HG02623 (cell line): ENCODE data around the gene RAB5B.
"Not testable (repeated sequence)": the region's sequence is repeated elsewhere in the genome, so short reads cannot be mapped to it uniquely, and the experiment has no call there.

Experiments
- ATAC-seq: cut with Tn5 transposase; IDR thresholded peaks from one replicate; pipeline ENCODE4 v1.9.1; 2021; ENCODE audit warnings: moderate library complexity; ENCODE audit not compliant: unreplicated experiment

RAB5B gene

DNA sequence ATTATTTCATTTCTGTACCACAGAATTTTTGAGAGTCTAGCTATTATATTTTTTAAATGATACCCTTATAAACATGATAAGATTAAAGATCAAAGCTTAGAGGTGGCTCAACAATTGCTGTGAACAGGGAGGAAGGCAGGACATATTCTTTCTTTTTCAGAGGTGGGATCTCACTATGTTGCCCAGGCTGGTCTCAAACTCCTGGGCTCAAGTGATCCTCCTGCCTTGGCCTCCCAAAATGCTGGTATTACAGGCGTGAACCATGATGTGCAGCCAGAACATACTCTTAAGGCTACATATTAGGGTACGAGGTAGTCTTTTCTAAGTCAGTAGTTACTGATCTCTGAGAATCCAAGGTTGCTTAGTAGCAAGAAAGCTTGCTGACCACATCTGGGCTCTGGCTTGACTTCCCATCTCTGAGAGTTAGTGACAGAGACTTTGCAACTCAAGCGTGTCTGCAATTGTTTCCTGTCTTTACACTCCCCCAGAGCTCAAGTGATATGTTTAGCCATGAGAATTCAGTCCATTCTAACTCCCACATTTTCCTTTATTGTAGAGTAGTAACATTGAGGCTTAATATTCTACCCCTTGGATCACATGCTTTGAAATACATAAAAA lies 8.6 kb downstream of the RAB5B start:
- ATAC-seq: peak; percentile 72

DNA sequence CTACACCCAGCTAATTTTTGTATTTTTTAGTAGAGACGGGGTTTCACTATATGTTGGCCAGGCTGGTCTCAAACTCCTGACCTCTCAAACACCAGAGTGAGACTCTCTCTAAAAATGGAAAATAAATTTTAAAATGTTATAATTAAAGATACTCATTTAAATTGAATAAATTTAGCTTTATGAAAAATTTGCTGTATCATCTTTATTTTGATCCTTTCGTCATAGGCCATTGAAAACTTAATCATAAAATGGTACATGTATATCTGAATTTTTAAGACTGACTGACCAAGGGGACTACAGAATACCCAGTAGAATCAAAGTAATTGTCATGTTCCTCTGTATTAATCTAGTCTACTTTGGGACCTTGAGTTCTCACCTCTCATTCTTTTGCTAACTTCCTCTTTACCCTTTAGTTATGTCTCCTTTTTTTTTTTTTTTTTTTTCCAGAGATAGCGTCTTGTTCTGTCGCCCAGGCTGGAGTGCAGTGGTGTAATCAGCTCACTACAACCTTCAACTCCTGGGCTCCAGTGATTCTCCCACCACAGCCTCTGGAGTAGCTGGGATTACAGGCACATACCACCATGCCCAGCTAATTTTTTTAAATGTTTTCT lies 9.5 kb downstream of the RAB5B start:
- ATAC-seq: no peak

DNA sequence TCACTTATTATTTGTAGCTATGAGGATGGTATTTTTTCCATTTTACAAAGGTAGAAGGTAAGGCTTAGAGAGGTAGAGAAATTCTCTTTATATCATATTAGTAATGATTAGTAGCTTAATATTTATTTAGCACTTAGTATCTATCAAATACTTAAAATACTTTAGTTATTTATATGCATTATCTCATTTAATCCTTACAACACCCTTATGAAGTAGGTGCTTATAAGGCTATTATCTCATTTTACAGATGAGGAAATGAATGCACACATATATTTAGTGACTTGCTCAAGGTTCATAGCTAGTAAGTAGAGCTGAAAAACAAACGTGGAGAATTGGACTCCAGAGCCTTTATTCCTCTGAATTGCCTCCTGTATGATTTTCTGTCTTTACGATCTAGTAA lies 11.0 kb downstream of the RAB5B start:
- no peak for ATAC-seq

DNA sequence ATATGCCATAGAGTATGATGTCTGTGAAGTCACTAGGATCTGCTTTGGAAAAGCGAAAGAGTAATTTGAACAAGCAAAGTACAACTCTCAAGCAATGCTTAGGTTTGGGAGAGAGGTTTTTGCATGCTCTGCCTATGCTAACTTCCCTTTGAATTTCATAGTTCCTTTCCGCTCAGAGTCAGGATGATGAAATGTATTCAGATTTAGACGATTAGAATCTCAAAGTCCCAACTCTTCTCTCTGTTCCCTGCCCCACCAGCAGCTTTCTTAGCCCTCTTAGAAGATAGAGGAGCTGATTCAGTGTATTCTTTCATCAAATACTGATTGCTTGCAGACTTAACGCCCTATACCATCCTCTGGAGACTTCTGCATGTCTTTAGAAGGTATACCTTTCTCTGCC lies 11.5 kb downstream of the RAB5B start:
- ATAC-seq: no peak

DNA sequence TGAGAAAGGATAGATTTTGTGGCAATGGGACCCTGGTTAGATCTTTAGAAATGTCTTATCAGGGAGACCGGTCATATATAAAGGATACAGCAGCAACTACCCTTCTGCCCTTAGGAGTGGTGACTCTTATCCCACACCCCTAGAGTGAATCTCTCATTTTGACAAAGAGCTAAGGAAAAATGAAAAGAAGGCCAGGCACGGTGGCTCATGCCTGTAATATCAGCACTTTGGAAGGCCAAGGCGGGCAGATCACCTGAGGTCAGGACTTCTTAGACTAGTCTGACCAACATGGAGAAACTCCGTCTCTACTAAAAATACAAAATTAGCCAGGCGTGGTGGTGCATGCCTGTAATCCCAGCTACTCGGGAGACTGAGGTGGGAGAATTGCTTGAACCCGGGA lies 12.1 kb downstream of the RAB5B start:
- not testable (repeated sequence) for ATAC-seq

DNA sequence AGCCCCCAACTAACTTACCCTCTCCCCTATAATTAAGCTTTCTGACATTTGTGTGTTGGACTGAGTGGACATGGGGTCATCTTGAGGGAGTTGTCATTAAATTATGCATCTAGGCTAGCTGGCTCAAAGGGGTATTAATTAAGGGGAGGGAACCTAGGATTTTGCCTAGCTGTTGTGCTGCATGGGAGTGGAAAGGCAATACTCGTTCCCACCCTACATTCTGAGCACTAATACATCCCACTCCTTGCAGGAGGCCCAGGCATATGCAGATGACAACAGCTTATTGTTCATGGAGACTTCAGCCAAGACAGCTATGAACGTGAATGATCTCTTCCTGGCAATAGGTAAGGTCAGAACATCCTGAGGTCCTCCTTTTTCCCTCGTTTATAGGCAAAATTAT lies 17.2 kb downstream of the RAB5B start:
- no peak for ATAC-seq

DNA sequence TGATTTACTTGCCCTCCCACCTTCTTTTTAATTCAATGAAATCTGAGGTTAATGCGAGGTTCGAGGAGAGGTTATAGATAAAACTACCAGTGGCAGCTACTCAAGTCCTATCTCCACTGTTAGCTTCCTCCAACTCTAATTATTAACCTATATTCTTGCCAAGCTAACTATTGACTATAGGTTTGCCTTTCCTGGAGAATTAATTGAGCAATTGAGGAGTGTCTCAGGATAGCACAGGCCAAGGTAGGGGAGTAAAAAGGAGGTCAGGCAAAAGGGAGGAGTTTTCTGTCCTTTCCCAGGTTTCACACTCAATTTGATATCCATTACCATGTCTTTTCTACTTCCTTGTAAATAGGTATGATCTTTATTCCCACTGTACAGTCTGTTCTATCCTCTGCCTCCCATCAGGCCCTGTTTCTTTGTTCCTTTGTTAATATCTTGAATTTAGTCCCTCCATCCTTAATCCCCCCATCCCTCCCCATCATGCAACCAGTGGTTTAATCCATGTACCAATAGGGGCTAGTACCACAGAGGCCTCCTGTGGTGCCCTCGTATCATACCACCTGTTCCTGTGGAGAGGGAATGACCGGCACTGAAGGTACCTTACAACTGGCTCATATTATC lies 19.5 kb downstream of the RAB5B start:
- no peak for ATAC-seq

DNA sequence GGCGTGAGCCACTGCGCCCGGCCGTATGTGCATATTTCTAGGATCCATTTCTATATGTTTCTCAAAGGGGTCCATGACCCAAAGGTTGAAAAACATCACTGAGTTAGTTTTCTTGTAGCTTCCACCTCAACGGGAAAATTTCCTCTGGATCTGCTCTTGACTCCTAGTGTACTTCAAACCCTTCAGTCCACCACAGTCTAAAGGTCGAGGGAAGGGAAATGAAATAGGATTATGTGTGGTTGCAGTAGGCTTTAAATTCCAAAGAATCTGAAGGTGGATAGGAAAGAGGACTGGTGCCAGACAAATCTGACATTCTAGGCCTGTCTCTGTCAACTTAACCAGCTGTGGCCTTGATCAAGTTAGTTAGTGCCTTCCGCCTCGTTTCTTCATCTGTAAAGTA lies 21.5 kb downstream of the RAB5B start:
- no peak for ATAC-seq

DNA sequence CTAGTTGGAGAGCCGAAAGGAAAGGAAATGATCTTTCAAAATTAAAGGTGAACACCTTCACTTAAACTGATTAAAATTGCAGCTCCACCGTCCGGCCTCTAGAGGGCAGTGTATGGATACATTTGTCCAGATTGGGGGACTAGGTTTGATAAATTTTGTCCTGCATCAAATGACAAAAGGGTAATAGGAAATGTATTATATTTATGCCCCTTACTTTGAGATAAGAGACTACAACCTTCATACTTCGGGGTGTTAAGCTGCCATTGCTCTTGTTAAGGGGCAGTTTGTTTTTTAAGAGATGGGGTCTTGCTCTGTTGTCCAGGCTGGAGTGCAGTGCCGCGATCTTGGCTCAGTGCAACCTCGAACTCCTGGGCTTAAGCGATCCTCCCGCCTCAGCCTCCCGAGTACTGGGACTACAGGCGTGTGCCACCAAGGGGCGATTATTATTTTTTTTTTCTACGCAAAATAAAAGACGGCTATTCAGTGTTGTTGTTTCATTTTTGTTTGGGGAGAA lies 22.4 kb downstream of the RAB5B start:
- no peak for ATAC-seq

DNA sequence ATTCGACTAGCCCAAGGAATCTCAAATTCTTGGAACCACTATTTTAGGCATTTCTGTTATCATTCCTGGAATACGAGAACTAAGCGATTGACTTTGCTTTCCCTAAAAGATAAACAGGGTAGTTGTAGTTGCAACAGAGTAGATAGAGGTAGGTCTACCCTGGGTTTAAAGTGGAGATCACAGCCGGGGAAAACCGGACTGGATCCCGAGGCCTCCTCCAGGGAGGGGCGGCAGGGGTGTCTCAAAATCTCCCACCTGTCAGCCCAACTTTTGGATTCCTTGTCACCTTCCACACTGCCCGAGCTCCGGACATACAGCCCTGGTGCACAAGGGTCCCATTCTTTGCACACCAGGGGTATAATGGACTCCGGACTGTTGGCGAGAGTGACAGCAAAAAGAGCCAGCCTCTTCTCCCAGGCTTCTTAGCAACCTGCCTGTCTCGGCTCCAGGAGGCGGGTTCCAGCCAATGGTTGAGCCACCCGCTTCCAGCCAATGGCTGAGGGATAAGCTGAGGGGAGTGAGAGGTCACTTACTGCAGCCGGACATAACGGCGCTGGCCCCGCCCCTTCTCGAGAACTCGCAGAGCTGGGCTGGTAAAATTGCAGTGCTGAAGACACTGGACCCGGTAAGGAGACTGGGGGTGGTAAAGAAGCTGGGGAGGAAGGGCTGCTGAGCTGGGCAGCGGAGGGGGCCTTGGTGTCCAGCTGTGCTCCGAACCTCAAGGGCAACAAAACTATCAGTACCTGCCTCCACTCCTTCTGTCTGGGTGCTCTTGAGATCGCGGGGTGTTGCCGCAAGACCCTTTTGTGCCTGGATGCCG lies 23.0 kb downstream of the RAB5B start, which contains the start of gene SUOX:
SUOX (plus strand) TSS at position 562 of the 820 bp plus-strand sequence. CDS start 4,946 bp downstream, outside the sequence.
- ATAC-seq: peak; percentile 99

DNA sequence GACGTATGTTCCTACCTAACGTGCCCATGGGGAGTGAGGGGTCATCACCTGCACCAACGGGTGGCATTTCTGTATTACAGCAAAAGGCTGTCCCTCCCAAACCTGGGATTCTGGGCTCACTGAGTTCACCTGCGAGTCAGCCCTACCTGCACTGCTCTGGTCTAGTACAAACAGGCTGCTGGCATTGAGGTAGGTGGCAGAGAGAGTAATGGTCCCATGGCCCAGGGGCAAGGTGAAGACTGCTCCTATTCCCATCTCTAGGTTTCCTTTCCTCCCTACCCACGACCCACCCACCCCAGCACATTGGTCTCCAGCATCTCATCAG lies 23.6 kb downstream of the RAB5B start:
- ATAC-seq: no peak

DNA sequence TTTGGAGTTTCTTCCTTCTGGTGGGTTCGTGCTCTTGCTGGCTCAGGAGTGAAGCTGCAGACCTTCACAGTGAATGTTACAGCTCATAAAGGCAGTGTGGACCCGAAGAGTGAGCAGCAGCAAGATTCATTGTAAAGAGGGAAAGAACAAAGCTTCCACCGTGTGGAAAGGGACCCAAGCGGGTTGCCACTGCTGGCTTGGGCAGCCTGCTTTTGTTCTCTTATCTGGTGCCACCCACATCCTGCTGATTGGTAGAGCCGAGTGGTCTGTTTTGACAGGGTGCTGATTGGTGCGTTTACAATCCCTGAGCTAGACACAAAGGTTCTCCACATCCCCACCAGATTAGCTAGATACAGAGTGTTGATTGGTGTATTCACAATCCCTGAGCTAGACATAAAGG lies 25.6 kb downstream of the RAB5B start:
- ATAC-seq: not testable (repeated sequence)

DNA sequence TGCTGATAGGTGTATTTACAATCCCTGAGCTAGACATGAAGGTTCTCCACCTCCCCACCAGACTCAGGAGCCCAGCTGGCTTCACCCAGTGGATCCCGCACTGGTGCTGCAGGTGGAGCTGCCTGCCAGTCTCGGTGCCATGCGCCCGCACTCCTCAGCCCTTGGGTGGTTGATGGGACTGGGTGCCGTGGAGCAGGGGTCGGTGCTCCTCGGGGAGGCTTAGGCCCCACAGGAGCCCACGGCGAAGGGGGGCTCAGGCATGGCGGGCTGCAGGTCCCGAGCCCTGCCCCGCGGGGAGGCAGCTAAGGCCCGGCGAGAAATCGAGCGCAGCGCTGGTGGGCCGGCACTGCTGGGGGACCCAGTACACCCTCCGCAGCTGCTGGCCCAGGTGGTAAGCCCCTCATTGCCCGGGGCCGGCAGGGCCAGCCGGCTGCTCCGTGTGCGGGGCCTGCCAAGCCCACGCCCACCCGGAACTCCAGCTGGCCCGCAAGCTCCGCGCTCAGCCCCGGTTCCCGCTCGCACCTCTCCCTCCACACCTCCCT lies 26.2 kb downstream of the RAB5B start:
- not testable (repeated sequence) for ATAC-seq

DNA sequence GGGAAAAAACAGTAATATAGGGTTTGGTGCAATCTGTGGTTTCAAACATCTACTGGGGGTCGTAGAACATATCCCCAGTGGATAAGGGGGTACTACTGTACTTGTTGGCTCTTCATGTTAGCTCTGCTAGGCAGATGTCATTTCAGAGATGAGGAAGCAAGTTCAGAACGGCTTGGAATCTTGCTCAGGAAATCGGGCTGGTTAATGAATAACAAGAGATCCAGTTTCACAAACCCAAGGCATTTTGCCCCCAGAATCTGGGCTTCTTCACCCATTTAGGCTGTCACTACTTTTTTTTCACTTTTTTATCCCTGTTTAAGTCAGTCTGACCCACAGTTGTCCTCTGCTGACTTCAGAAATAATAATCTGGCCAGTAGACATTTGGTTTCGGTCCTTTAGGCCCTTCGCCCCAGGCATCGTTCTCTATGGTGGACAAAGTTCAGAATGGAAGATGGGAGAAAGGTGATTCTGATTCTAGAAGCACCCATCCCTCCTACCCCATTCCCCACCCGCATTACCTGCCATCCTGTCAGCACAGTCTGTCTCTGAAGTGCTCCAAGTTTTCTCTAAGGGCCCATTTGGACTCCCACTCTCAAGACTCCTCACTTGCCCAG lies 27.7 kb downstream of the RAB5B start:
- ATAC-seq: no peak

DNA sequence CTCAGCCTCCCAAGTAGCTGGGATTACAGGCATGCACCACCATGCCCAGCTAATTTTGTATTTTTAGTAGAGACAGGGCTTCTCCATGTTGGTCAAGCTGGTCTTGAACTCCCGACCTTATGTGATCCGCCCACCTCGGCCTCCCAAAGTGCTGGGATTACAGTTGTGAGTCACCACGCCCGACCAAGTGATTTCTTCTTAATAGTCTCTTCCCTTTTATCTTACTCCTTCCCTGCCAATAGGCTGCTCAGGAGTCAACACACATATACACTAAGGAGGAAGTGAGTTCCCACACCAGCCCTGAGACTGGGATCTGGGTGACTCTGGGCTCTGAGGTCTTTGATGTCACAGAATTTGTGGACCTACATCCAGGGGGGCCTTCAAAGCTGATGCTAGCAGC lies 29.5 kb downstream of the RAB5B start:
- ATAC-seq: not testable (repeated sequence)

DNA sequence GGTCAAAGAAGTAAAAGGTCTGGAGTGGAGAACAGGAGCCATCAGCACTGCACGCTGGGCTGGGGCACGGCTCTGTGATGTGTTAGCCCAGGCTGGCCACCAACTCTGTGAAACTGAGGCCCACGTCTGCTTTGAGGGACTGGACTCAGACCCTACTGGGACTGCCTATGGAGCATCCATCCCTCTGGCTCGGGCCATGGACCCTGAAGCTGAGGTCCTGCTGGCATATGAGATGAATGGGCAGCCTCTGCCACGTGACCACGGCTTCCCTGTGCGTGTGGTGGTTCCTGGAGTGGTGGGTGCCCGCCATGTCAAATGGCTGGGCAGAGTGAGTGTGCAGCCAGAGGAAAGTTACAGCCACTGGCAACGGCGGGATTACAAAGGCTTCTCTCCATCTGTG lies 30.3 kb downstream of the RAB5B start:
- no peak for ATAC-seq

DNA sequence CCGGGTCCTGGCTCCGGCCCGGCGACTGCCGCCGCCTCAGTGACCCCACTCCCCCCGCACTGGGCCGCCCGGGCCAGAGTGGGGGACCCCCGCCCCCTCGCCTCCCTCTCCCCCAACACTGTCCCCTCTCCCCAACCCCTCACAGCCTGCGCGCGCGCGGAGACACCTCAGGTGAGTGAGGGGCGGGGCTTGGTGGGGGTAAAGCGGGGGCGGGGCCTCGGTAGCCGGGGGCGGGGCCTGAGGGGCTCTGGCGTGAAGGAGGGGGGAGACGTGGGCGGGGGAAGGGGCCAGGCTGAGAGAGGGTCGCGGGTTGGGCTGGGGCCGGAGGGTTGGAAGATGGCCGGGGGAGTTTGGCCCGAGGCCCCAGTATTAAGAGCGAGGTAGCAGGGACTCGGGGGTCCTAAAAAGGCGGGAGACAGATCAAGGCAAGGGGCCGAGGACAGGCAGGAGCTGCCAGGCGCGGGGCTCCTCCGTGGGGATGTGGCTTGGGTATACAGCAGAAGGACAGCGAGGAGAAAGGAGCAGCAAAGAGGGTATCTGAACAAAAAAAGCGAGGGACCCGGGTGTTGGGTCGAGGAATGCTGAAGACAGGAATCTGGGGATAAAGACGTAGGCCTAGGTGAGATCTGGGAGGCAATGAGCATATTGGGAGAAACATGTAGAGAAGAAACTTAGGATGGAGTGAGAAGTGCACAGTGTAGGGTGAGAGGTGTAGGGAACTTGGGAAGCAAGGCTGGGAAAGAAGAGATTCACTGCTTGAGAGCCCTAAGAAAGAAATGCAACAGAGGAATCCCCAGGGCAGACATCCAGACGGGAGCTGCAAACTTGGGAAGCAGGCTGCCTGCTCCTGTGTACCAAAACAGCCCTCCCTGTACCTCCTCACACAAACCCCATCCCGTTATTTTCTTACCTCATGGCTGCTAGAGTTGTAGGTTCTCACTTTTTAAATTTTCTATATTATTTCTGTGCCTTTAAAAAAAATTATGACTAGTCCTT lies 34.0 kb downstream of the RAB5B start:
- ATAC-seq: peak; percentile 34

DNA sequence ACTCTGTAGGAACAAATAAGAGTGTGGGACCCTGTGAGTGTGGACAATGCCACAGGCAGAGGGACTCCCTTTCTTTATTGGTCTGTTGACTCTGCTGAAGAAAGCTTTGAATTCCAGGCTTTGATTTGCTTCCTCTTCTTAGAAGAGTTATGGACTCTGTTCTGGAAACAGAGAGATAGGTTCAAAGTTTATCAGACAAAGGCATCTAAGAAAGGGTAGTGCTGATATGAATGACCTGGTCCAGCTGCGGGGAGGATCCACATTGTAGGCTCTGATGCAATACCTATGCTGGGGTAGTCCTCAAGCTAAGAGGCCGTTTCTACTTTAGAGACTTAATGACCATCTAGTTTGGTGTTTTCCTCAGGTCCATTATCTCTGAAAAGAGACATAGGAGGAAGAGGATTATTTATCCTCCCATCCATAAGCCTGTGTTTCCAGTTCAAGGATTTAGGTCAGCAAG lies 36.3 kb downstream of the RAB5B start:
- no peak for ATAC-seq

DNA sequence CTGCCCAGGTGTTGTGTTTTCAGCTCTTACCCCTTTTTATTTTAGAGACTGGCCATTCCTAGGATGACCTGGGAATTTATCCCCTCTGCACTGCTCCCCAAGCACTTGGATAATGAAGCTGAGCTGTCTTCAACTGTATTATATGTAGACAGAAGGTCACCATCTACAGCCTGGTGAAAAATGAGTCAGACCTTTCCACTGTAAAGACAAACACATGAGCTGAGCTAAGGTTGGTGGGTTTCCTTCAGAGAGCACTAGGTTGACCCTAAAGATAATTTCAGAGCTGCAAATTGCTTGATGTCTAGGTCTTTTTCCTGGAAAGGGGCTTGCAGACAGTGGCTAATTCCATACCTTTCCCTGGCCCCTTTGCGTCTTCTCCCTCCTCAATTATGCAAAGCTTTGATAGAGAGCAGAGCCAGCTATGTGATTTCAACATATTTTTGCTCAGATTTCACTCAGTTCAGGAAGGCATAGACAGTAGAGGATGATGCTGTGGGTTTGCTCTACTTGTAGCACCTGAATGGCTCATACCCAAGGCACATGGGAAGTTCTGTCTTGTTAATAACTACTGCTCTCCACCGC lies 37.7 kb downstream of the RAB5B start:
- ATAC-seq: no peak
